K562 (cell line): ENCODE measurements around the gene FFAR1.

Experiments used
- BACH1 ChIP-seq: fragments of 200-800 bp; sonication (Bioruptor generic); IDR thresholded peaks from 2 replicates; pipeline ENCODE4 v1.6.1; 2016; ENCODE audit warnings: missing genetic modification characterization, missing compliant biosample characterization
- CEBPB ChIP-seq: fragments of 450-650 bp; IDR thresholded peaks from 2 replicates; pipeline ENCODE4 v1.6.1; 2016; ENCODE audit warnings: missing genetic modification characterization, missing compliant biosample characterization
- KLF16 ChIP-seq: IDR thresholded peaks from 2 replicates; pipeline ENCODE4 v1.6.1; 2016; ENCODE audit warnings: antibody characterized with exemption
- MTA1 ChIP-seq: fragments of 450-650 bp; IDR thresholded peaks from 2 replicates; pipeline ENCODE4 v1.6.1; 2017; ENCODE audit warnings: borderline replicate concordance
- NFRKB ChIP-seq: fragments of 450-650 bp; IDR thresholded peaks from 2 replicates; pipeline ENCODE4 v1.6.1; 2016; ENCODE audit warnings: low read depth
- ZNF121 ChIP-seq: sonication (generic); formaldehyde crosslinking; conservative IDR thresholded peaks from 2 replicates; pipeline ENCODE4 v1.8.0; 2022; ENCODE audit warnings: missing genetic modification reagents
- ZNF239 ChIP-seq: fragments of 250-450 bp; sonication (Bioruptor Pico); IDR thresholded peaks from 2 replicates; pipeline ENCODE4 v1.4.0; 2020; ENCODE audit warnings: mild to moderate bottlenecking

DNA sequence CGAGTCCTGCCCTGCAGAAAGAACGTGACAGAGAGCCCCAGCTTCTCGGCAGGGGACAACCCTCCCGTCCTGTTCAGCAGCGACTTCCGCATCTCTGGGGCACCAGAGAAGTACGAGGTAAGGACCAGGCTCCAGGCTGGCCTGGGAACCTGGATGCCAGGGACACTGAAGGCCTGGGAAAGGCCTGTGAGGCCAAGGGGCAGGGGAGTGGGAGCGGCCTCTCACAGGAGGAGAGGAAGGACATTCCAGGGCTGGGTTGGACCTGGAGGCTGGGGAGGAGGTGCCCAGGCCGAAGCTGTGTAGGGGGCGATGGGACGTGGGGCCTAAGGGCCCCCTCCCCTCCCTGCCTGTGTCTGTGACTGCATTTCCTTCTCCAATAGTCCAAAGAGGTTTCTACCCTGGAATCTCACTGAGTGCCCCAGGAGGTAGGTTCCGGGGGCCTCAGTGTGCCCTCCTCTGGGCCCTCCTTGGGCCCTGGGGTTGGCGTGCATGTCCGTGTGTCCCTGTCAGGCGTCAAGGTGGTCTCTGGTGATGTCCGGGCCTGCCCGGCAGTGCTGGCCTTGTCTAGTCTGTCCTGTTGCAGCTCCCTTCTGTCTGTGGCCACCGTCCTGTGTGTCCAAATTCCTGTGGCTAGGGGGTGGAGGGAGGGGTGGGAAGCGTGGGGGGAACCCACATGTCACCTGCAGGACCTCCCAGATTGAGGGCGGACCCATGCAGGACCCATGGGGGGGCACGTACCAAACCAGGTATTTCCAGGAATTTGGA is 35.6 kb upstream of the FFAR1 start:
- no peak for TF ChIP-seq CEBPB (tag)
- no peak for TF ChIP-seq ZNF239
- no peak for TF ChIP-seq KLF16
- TF ChIP-seq NFRKB: no peak
- no peak for TF ChIP-seq ZNF121 (CRISPR knock-in tag)
- no peak for TF ChIP-seq BACH1 (tag)
- no peak for TF ChIP-seq MTA1
